ENCODE data around the gene HYAL1. TPM values are rescaled to one million over a fixed set of nuclear protein-coding genes. Genes with fewer than 3 reads are reported as not detected.

HYAL1 gene
- total RNA-seq, 2 donors from 2014 or later: 2.0 TPM

DNA sequence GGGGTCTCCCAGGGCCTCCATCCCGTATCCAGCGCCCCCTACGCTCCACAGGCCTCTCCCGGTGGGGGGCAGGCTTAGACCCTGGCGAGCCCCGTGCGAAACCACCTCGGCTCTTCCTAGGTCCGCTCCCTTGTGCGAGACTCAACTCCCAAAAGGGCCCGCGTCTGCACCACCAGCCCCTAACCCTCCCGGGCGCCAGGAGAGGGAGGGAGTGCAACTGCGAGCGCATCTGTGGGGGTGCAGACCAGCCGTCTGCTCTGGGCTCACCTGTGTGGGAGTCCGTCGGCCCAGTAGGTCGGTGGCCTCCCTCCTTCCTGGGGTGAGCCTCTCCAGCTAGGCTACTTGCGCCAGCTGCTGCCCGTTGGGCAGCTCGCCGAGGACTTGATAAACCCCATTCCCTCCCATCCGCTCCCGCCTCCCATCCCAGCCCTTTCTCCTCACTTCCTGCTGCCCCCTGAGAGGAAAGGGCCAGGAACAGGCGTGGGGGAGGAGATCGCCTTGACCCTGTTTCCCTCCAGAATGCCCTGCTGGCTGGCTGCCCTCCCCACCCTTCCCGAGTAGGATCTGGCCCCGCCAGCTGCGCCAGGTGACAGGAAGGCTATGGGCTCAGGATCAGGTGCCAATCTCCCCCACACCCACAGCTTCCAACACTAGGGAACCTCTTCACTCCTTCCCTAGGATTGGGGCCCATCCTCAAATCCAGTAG is 19.2 kb upstream of the HYAL1 start, which contains the start of gene HYAL2:
Gene HYAL2 (minus strand): TSS at position 360 of the 706 bp plus-strand sequence. CDS start 2,256 bp downstream, outside the sequence.
- TF ChIP-seq POLR2A (IDR thresholded peaks at IDR 0.05): no peak
- Histone ChIP-seq H3K4me3 (peak within 1 kb of the TSS; percentile 48 to 68), H3K4me1 (replicated peaks) (peaks cover 26% of the 10 kb centered on the region), H3K36me3 (no peaks in the 10 kb centered on the region), H3K27ac (peak within 1 kb of the TSS; percentile 88 to 95), H3K9me3 (no peaks in the 10 kb centered on the region), H3K27me3 (replicated peaks; ENCODE audit: insufficient read depth) (no peaks in the 10 kb centered on the region)
- intact Hi-C loops (cut with DNase I): loop anchor here (2.0 to 5.0 kb wide), 2 partner anchors 62 to 85 kb away; partner anchors contain the start of gene GNAI2
- DNase-seq (ENCODE audit: low spot score): no peak
- 31% methylated on average over 31 of the region's 31 CpGs for WGBS

GRCh38 chr3:50322115-50322385 is 18.7 kb upstream of the HYAL1 start:
- no peak for DNase-seq (ENCODE audit: low spot score)

DNA sequence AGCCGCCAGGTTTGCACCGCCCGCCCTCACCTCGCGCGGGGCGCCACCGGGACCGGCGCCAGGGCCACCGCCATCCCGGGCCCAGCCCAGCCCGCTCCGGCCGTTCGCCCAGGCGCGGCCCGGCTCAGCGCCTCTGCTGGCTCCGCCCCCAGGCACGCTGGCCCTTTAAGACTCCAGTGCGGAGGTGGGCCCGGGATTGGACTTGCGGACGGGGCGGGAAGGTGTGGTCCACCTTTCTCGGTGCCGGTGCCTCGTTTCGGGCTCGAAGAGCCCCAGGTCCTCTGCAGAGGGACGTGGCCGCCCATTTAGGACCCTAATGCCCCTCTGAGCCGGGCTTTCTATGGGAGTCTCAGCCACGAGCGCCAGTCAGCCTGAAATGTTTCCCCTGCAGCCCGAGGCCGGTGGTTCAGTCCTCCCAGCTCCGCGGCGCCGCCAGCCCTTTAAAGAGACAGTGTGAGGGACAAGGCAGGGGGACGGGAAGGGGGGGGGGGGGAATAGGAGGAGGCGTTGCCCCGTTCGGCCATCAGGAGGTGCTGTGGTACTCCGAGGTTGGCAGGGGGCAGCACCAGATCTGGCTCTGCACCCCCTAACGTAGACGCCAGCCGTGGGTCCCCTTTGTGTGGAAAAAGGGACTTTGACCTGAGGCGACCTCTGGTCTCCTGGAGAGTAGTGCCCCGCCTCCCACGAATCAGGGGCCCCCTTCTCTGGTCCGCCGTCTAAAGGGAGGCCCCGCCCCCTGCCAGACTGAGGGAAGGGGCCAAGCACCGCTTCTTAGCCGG is 18.2 kb upstream of the HYAL1 start:
- 2% methylated on average over 45 of the region's 59 CpGs for WGBS
- intact Hi-C loops (cut with DNase I): loop anchor here (2.0 to 5.0 kb wide), 2 partner anchors 61 to 84 kb away; partner anchors contain the start of gene GNAI2
- DNase-seq (ENCODE audit: low spot score): peak; percentile 84
- H3K4me1 ChIP-seq (replicated peaks): peaks cover 27% of the 10 kb centered on the region
- no peaks in the 10 kb centered on the region for H3K36me3 ChIP-seq
- H3K27ac ChIP-seq: peak overlapping the region; percentile 88 to 95
- TF ChIP-seq POLR2AphosphoS5 (IDR thresholded peaks at IDR 0.05) (peak; percentile 73), POLR2A (IDR thresholded peaks at IDR 0.05) (no peak)
- TF ChIP-seq, protein P1, sequence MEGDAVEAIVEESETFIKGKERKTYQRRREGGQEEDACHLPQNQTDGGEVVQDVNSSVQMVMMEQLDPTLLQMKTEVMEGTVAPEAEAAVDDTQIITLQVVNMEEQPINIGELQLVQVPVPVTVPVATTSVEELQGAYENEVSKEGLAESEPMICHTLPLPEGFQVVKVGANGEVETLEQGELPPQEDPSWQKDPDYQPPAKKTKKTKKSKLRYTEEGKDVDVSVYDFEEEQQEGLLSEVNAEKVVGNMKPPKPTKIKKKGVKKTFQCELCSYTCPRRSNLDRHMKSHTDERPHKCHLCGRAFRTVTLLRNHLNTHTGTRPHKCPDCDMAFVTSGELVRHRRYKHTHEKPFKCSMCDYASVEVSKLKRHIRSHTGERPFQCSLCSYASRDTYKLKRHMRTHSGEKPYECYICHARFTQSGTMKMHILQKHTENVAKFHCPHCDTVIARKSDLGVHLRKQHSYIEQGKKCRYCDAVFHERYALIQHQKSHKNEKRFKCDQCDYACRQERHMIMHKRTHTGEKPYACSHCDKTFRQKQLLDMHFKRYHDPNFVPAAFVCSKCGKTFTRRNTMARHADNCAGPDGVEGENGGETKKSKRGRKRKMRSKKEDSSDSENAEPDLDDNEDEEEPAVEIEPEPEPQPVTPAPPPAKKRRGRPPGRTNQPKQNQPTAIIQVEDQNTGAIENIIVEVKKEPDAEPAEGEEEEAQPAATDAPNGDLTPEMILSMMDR (IDR thresholded peaks at IDR 0.05): peak in 2 of 4 experiments; percentile 21 to 66
- H3K27me3 ChIP-seq (replicated peaks; ENCODE audit: insufficient read depth): no peaks in the 10 kb centered on the region
- H3K9me3 ChIP-seq: no peaks in the 10 kb centered on the region
- peak overlapping the region; percentile 48 to 68 for H3K4me3 ChIP-seq

More at GRCh38 chr3:50322115-50322385, 18.7 kb upstream of the HYAL1 start:
- H3K36me3 ChIP-seq: no peaks in the 10 kb centered on the region
- WGBS: 20% methylated on average over 9 of the region's 14 CpGs
- no peak for TF ChIP-seq POLR2A (IDR thresholded peaks at IDR 0.05)
- TF ChIP-seq, protein P1 (IDR thresholded peaks at IDR 0.05): no peak
- no peak for TF ChIP-seq POLR2AphosphoS5 (IDR thresholded peaks at IDR 0.05)
- peaks cover 26% of the 10 kb centered on the region for H3K4me1 ChIP-seq (replicated peaks)
- peak overlapping the region; percentile 88 to 95 for H3K27ac ChIP-seq
- H3K9me3 ChIP-seq: no peaks in the 10 kb centered on the region
- intact Hi-C loops (cut with DNase I): loop anchor here (2.0 to 5.0 kb wide), 2 partner anchors 61 to 85 kb away; partner anchors contain the start of gene GNAI2
- no peaks in the 10 kb centered on the region for H3K27me3 ChIP-seq (replicated peaks; ENCODE audit: insufficient read depth)
- H3K4me3 ChIP-seq: peak overlapping the region; percentile 48 to 68

DNA sequence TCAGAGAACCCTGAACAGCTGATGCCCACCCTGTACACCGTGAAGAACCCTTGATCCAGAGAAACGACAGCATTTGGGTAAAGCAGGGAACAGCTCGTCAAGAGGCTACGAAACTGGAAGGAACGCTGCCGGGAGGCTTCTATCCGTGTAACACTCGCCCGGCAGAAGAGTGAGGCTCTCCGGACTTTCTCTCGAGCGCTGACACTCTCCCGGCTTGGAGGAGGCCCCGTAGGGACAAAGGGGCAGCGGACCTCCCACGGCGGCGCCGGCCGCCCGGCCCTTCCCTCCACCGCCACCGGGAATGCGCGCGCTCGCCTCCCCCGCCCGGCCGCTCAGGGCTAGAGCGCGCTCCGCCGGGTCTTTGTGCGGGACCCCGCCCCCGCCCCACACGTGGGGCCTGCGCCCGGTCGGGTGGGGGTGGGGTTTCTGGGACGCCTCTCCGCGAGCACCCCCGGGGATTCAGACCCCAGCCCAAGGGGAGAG is 17.5 kb upstream of the HYAL1 start:
- DNase-seq (ENCODE audit: low spot score): peak; percentile 82
- H3K27ac ChIP-seq: peak overlapping the region; percentile 88 to 95
- H3K4me1 ChIP-seq (replicated peaks): peaks cover 27% of the 10 kb centered on the region
- H3K4me3 ChIP-seq: peak overlapping the region; percentile 48 to 68
- H3K9me3 ChIP-seq: no peaks in the 10 kb centered on the region
- TF ChIP-seq, protein P1 (IDR thresholded peaks at IDR 0.05): peak in 1 of 4 experiments; percentile 22
- TF ChIP-seq POLR2A (IDR thresholded peaks at IDR 0.05): peak; percentile 86
- TF ChIP-seq POLR2AphosphoS5 (IDR thresholded peaks at IDR 0.05): no peak
- under 1% methylated on average over 15 of the region's 45 CpGs for WGBS
- no peaks in the 10 kb centered on the region for H3K27me3 ChIP-seq (replicated peaks; ENCODE audit: insufficient read depth)
- H3K36me3 ChIP-seq: no peaks in the 10 kb centered on the region
- intact Hi-C loops (cut with DNase I): loop anchor here (5.0 kb wide), 1 partner anchor 84 kb away; the partner anchor contains the start of gene GNAI2

Data from prostate gland (tissue), 2 donors.